Peyer's patch (tissue), 4 donors: Measurements from ENCODE around the gene CADM1. TPM values are rescaled to one million over a fixed set of nuclear protein-coding genes. Genes with fewer than 3 reads are reported as not detected.

Experiments
- DNase-seq, 3 donors: peaks; one replicate each; pipeline ENCODE4 v3.0.0-alpha.2; 2017 to 2019
- H3K27ac ChIP-seq, 4 donors: fragments of 200-600 bp; sonication (generic); one replicate each; pipeline ENCODE4 v1.5.1; 2016 to 2019
- H3K27me3 ChIP-seq, 2 donors: fragments of 200-600 bp; sonication (generic); one replicate each; pipeline ENCODE4 v1.5.1; 2019
- H3K36me3 ChIP-seq, 3 donors: fragments of 200-600 bp; sonication (generic); one replicate each; pipeline ENCODE4 v1.5.1; 2016 to 2019
- H3K4me1 ChIP-seq, 4 donors: fragments of 200-600 bp; sonication (generic); one replicate each; pipeline ENCODE4 v1.5.1; 2016 to 2019
- H3K4me3 ChIP-seq, 4 donors: fragments of 200-600 bp; sonication (generic); 1 replicate in 3 of 4; 2 replicates in 1 of 4; pipeline ENCODE4 v1.5.1; 2016 to 2019; ENCODE audit warnings: mild to moderate bottlenecking in 1 of 4
- H3K9me3 ChIP-seq, 4 donors: fragments of 200-600 bp; sonication (generic); one replicate each; pipeline ENCODE4 v1.5.1; 2016 to 2019; ENCODE audit warnings: mild to moderate bottlenecking in 1 of 4
- CTCF ChIP-seq, 6 experiments: fragments of 450-650 bp in 4 of 6; fragments of 200-600 bp in 2 of 6; sonication (generic) in 1 of 6; IDR thresholded peaks; one replicate each; pipeline ENCODE4 v1.5.1; 2017 to 2019; ENCODE audit warnings: antibody characterized with exemption in 6 of 6, mild to moderate bottlenecking in 3 of 6, moderate library complexity in 1 of 6
- POLR2A ChIP-seq, 2 donors: fragments of 450-650 bp; IDR thresholded peaks; one replicate each; pipeline ENCODE4 v1.5.1; 2017; ENCODE audit warnings: antibody characterized with exemption in 2 of 2, mild to moderate bottlenecking in 2 of 2, moderate library complexity in 2 of 2
- total RNA-seq, 4 donors: library from RNA; depleted of rRNA; stranded (reverse); fragments of >200 nt; gene quantifications; one replicate each; pipeline ENCODE4 v1.1.0, GENCODE V29; 2016

The CADM1 gene
- total RNA-seq, 4 donors from 2014 or later: 0.38 to 8.3 (median 2.5) TPM

DNA sequence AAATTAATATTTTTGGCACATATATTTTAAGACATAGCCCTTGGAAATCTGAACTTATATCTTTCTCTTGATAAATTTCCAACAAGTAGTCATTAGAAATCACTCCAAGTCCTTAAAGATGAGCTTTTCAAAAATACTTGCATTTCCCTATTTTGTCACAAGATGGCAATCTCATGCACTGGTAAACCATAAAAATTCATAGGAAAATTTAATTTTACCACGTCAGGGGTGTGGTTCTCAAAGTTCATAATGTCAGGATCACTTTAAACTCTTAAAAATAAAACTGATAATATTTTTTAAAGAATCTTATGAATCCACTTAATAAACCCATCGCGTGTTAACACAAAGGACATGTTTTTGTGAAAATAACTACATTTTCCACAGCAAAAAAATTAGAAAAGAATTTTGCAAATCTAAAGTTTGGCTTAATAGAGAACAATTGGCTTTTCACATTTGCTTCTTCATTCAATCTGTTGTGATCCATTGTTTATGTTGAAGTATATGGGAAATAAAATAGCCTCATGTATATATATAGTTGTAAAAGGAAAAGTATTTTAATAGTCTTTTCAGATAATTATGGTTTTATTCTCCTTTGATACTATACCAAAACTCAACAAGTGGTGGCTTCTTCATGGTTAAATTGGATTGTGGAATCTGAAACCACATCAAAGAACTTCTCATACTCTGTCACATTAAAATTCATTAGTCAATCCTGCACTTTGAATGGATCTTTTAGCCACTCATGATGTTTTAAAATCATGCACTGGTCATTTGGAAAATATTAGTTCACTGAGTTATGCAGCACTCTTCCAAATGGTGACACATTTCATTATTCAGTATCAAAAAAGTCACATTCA, 169.1 kb downstream of the CADM1 start:
- no peak for TF ChIP-seq POLR2A (IDR thresholded peaks at IDR 0.05)
- peak; percentile 13 to 71 (median 62) for TF ChIP-seq CTCF (IDR thresholded peaks at IDR 0.05)
- no peak for DNase-seq
- H3K27ac ChIP-seq: no peak overlapping the region
- H3K9me3 ChIP-seq: no peaks in the 10 kb centered on the region
- no peaks in the 10 kb centered on the region for H3K36me3 ChIP-seq
- H3K4me1 ChIP-seq: no peaks in the 10 kb centered on the region
- no peak overlapping the region for H3K4me3 ChIP-seq
- H3K27me3 ChIP-seq: no peaks in the 10 kb centered on the region

DNA sequence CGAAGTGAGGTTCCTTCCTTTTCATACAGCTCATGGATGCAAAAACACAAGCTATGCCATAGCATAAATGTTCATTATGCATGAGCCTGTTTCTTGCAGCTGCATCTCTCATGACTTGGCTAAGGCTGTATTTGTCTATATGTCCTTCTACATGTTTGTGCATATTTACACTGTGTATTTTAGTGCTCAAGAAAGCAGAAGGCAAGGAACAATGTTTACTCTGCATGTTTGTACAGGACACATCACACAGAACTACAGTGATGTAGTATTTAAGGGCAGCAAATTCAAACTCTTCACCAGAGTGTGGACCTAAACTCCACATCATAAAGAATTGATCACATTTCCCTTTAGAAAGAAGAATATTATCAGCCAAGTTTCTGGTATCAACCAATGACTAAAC, 170.3 kb downstream of the CADM1 start:
- no peaks in the 10 kb centered on the region for H3K36me3 ChIP-seq
- H3K27me3 ChIP-seq: no peaks in the 10 kb centered on the region
- no peaks in the 10 kb centered on the region for H3K4me1 ChIP-seq
- no peak overlapping the region for H3K27ac ChIP-seq
- no peaks in the 10 kb centered on the region for H3K9me3 ChIP-seq
- no peak for TF ChIP-seq POLR2A (IDR thresholded peaks at IDR 0.05)
- TF ChIP-seq CTCF (IDR thresholded peaks at IDR 0.05): no peak
- no peak overlapping the region for H3K4me3 ChIP-seq
- no peak for DNase-seq

GRCh38 chr11:115333121-115333520, 171.1 kb downstream of the CADM1 start:
- Histone ChIP-seq H3K4me3 (no peak overlapping the region), H3K27ac (no peak overlapping the region), H3K27me3 (no peaks in the 10 kb centered on the region), H3K36me3 (no peaks in the 10 kb centered on the region), H3K9me3 (no peaks in the 10 kb centered on the region), H3K4me1 (no peaks in the 10 kb centered on the region)
- TF ChIP-seq POLR2A (IDR thresholded peaks at IDR 0.05) (no peak), CTCF (IDR thresholded peaks at IDR 0.05) (no peak)
- no peak for DNase-seq

- no peaks in the 10 kb centered on the region for H3K27me3 ChIP-seq
- no peak overlapping the region for H3K4me3 ChIP-seq
- H3K4me1 ChIP-seq: no peaks in the 10 kb centered on the region
- H3K36me3 ChIP-seq: no peaks in the 10 kb centered on the region
- no peaks in the 10 kb centered on the region for H3K9me3 ChIP-seq
- TF ChIP-seq CTCF (IDR thresholded peaks at IDR 0.05) (no peak), POLR2A (IDR thresholded peaks at IDR 0.05) (no peak)
- DNase-seq: no peak
- no peak overlapping the region for H3K27ac ChIP-seq
Measured at GRCh38 chr11:115330684-115331482, 173.3 kb downstream of the CADM1 start.

DNA sequence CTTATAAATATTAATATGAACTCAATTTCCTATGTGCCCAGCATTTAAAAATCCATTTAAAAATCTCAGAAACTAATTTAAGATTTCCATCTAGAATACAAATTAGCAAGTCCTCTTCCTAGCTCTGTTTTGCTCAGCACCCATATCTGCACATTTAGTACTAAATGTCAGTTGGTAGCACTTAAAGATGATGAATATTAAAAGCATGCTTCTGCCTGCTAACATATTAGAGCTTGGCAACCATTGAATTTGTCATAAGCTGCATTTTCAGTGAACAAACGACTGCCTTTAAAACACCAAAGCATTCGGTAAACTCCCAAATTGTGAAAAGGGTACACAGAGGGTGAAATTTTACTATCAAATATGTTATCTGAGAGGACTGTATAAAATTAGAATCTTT, 177.7 kb downstream of the CADM1 start:
- Histone ChIP-seq H3K9me3 (no peaks in the 10 kb centered on the region), H3K27ac (no peak overlapping the region)
- TF ChIP-seq CTCF (IDR thresholded peaks at IDR 0.05) (no peak), POLR2A (IDR thresholded peaks at IDR 0.05) (no peak)

More for the DNA sequence above, 177.7 kb downstream of the CADM1 start:
- no peaks in the 10 kb centered on the region for H3K4me1 ChIP-seq
- H3K27me3 ChIP-seq: no peaks in the 10 kb centered on the region
- no peak overlapping the region for H3K4me3 ChIP-seq
- H3K36me3 ChIP-seq: no peaks in the 10 kb centered on the region
- no peak for DNase-seq
